Mammary microvascular endothelial cell (primary cell): Measurements from ENCODE around the gene TSEN15. TPM values are rescaled to one million over a fixed set of nuclear protein-coding genes. Genes with fewer than 3 reads are reported as not detected.

Experiments
- total RNA-seq: library from RNA; depleted of rRNA; stranded (reverse); fragments of >200 nt; gene quantifications from 2 replicates; pipeline ENCODE4 v1.2.3, GENCODE V29; 2015

Gene TSEN15
- total RNA-seq: 26.5 and 33.4 TPM in 2 replicates

GRCh38 chr1:184051485-184052193 is at the start of gene TSEN15:
TSS of gene TSEN15 (plus strand) at chr1:184051730. CDS start at chr1:184051756, 26 bp downstream.

Other genes with a start within 250 kb of the TSEN15 start
- 11.8 and 12.3 TPM in 2 replicates for gene RGL1, start 246.6 kb upstream of the TSEN15 start, total RNA-seq
- gene COLGALT2, start 14.0 kb upstream of the TSEN15 start, total RNA-seq: not detected in 2 replicates